Mammary epithelial cell (primary cell): ENCODE measurements around the gene ENTPD1.

Experiments used
- CTCF ChIP-seq, 2 donors: IDR thresholded peaks in 1 of 2; conservative IDR thresholded peaks in 1 of 2; 2 replicates each; pipeline ENCODE4 v1.5.1; 2011 to 2012; ENCODE audit warnings: inconsistent platforms in 2 of 2, low read length in 2 of 2, mild to moderate bottlenecking in 2 of 2, control low read depth in 1 of 2, low read depth in 1 of 2; ENCODE audit not compliant: insufficient read depth in 1 of 2; ENCODE audit errors: extremely low read depth in 1 of 2
- EZH2 ChIP-seq: IDR thresholded peaks from 2 replicates; pipeline ENCODE4 v1.6.1; 2012; ENCODE audit warnings: low read length, inconsistent platforms, borderline replicate concordance

- TF ChIP-seq CTCF (conservative IDR thresholded peaks at IDR 0.05 in 1 of 2, IDR thresholded peaks at IDR 0.05 in 1 of 2; ENCODE audit: extremely low read depth in 1 of 2, insufficient read depth in 1 of 2, low read depth in 1 of 2, low read length in 2 of 2): no peak
- TF ChIP-seq EZH2: no peak
Measured at GRCh38 chr10:95783741-95784140, 27.8 kb downstream of the ENTPD1 start.
